Progenitor cell of endocrine pancreas (in vitro differentiated cells): ENCODE results near the gene PRKCQ. TPM values are rescaled to one million over a fixed set of nuclear protein-coding genes. Genes with fewer than 3 reads are reported as not detected.

Experiments
- DNase-seq: peaks from one replicate; pipeline ENCODE4 v3.0.0; 2021; ENCODE audit warnings: low spot score; ENCODE audit not compliant: unreplicated experiment
- H3K27ac Mint-ChIP-seq: 2 replicates; pipeline ENCODE4 v1.8.0; 2021; ENCODE audit warnings: mild to moderate bottlenecking, moderate library complexity, mixed read lengths
- H3K27me3 Mint-ChIP-seq: 2 replicates; pipeline ENCODE4 v1.8.0; 2021; ENCODE audit warnings: mixed read lengths
- H3K36me3 Mint-ChIP-seq: 2 replicates; pipeline ENCODE4 v1.8.0; 2022; ENCODE audit warnings: mixed read lengths; ENCODE audit not compliant: insufficient read depth
- H3K4me1 Mint-ChIP-seq: 2 replicates; pipeline ENCODE4 v1.8.0; 2021; ENCODE audit warnings: low read depth, mixed read lengths
- H3K4me3 Mint-ChIP-seq: 2 replicates; pipeline ENCODE4 v1.8.0; 2021; ENCODE audit warnings: low read depth, mild to moderate bottlenecking, moderate library complexity, mixed read lengths
- H3K9me3 Mint-ChIP-seq: 2 replicates; pipeline ENCODE4 v1.8.0; 2021; ENCODE audit warnings: low read depth, mixed read lengths
- total RNA-seq: library from RNA; stranded (reverse); gene quantifications from 2 replicates; pipeline ENCODE4 v1.2.1, GENCODE V29; 2021
- TF ChIP-seq, protein P1 (sequence below): fragments of 200-600 bp; sonication (generic); IDR thresholded peaks from one replicate; pipeline ENCODE4 v1.5.0; 2021; ENCODE audit warnings: antibody characterized with exemption, mild to moderate bottlenecking; ENCODE audit not compliant: unreplicated experiment

The PRKCQ gene
- total RNA-seq, 1 donor from 2014 or later = 5.6 TPM

DNA sequence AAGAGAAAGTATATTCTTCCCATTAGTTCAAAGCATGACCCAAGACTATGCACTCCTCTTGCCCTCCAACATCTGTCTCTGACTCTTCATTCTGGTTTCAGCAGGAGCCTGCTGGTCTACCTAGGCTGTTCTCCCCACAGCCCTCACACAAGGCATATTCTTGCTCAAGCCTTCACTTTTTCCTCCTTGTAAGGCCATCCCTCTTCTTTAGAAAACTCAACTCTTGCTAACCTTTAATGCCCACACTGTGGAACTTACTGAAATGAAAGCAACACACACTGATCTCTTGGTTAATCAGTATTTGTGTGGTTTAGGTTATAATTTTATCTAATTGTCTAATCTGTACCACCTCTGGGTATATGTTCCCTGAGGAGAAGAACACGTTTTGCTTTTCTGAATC is 75.8 kb downstream of the PRKCQ start:
- Mint-ChIP-seq H3K27me3 (no peaks in the 10 kb centered on the region), H3K36me3 (peaks cover 3% of the 10 kb centered on the region), H3K4me1 (no peaks in the 10 kb centered on the region), H3K27ac (no peak overlapping the region), H3K4me3 (no peak overlapping the region), H3K9me3 (no peaks in the 10 kb centered on the region)
- DNase-seq = no peak
- TF ChIP-seq, protein P1, sequence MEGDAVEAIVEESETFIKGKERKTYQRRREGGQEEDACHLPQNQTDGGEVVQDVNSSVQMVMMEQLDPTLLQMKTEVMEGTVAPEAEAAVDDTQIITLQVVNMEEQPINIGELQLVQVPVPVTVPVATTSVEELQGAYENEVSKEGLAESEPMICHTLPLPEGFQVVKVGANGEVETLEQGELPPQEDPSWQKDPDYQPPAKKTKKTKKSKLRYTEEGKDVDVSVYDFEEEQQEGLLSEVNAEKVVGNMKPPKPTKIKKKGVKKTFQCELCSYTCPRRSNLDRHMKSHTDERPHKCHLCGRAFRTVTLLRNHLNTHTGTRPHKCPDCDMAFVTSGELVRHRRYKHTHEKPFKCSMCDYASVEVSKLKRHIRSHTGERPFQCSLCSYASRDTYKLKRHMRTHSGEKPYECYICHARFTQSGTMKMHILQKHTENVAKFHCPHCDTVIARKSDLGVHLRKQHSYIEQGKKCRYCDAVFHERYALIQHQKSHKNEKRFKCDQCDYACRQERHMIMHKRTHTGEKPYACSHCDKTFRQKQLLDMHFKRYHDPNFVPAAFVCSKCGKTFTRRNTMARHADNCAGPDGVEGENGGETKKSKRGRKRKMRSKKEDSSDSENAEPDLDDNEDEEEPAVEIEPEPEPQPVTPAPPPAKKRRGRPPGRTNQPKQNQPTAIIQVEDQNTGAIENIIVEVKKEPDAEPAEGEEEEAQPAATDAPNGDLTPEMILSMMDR = no peak

DNA sequence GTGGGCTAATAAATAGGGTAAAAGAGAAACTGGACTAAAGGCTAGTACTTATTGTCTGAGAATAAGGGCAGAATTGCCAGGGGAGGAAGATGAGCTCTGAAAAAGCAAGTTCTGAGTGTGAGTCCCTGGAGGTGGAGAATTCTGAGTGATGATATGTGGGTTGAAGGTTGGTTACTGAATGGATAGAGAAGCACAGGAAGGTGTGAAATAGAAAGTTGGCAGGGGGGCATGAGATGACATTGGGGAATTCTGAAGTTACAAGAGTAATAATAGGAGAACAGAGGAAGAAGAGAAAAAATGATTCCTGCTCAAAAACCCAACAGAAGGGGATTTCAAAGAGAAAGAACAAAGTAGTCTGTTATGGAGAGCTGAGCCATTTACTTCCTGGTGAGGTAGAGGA is 76.9 kb downstream of the PRKCQ start:
- H3K9me3 Mint-ChIP-seq = no peaks in the 10 kb centered on the region
- H3K4me1 Mint-ChIP-seq = no peaks in the 10 kb centered on the region
- H3K4me3 Mint-ChIP-seq = no peak overlapping the region
- TF ChIP-seq, protein P1 = no peak
- H3K27ac Mint-ChIP-seq = no peak overlapping the region
- DNase-seq = no peak
- peaks cover 7% of the 10 kb centered on the region for H3K36me3 Mint-ChIP-seq
- H3K27me3 Mint-ChIP-seq = peaks cover 3% of the 10 kb centered on the region

DNA sequence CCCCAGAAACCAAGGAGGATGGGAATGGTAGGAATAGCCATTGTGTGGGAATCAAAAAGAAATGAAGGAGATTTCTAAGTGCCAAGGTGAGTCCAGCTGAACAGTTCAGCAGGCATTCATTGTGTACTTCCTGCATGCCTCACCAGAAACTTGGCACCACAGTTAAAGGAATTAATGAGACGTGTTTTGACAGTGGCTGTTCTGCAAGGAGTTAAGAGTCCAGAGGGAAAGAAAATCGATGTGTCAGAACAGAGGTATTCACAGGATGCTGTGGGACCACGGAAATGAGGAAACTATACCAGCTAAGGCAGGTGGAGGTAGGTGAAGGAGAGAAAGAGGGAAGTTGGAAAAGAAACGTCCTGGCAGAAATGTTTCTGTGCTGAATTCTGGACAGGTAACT is 78.1 kb downstream of the PRKCQ start:
- Mint-ChIP-seq H3K27me3 (peaks cover 3% of the 10 kb centered on the region), H3K4me1 (no peaks in the 10 kb centered on the region), H3K27ac (no peak overlapping the region), H3K9me3 (no peaks in the 10 kb centered on the region), H3K4me3 (no peak overlapping the region), H3K36me3 (peaks cover 7% of the 10 kb centered on the region)
- no peak for DNase-seq
- TF ChIP-seq, protein P1 = no peak

DNA sequence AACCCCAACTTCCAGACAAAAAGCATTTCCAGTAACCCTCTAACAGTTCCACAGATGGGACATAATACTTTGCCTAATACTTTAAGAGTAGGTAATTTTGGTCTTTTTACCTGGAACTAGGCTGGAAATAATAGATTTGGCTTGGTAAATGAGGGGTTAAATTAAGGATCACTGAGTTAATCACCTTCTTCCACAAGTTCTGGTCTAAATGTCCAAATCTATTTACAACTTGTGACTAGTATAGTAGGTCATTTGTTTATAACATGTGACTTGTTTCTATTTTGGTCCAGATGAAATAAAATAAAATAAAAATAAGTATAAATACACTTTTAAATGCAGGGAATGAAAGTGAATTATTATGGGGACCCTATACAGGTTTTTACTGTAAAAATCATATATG is 80.1 kb downstream of the PRKCQ start:
- no peaks in the 10 kb centered on the region for H3K4me1 Mint-ChIP-seq
- no peak for DNase-seq
- H3K4me3 Mint-ChIP-seq = no peak overlapping the region
- TF ChIP-seq, protein P1 = no peak
- peaks cover 3% of the 10 kb centered on the region for H3K27me3 Mint-ChIP-seq
- peaks cover 7% of the 10 kb centered on the region for H3K36me3 Mint-ChIP-seq
- no peak overlapping the region for H3K27ac Mint-ChIP-seq
- H3K9me3 Mint-ChIP-seq = no peaks in the 10 kb centered on the region

DNA sequence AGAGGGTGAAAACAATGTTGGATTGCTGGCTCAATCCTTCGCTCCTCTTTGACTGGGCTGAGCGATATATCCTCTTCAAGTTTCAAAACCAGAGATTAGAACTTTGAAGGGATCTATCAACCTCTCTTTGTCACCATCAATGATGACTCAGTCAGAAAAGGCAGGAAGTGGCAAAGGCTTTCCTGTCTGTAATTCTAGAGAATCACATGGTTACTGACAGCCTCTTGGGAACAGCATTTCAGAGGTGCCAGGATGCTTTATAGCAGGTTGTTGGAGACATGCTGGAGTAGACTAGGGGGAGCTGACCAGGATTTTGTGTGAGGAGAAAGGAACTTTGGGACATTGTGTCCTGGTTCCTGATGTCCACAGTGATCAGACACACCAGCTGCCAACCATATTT is 81.3 kb downstream of the PRKCQ start:
- no peak for DNase-seq
- Mint-ChIP-seq H3K27ac (no peak overlapping the region), H3K36me3 (peaks cover 7% of the 10 kb centered on the region), H3K4me3 (no peak overlapping the region), H3K4me1 (no peaks in the 10 kb centered on the region), H3K9me3 (no peaks in the 10 kb centered on the region), H3K27me3 (peaks cover 3% of the 10 kb centered on the region)
- TF ChIP-seq, protein P1 = no peak

DNA sequence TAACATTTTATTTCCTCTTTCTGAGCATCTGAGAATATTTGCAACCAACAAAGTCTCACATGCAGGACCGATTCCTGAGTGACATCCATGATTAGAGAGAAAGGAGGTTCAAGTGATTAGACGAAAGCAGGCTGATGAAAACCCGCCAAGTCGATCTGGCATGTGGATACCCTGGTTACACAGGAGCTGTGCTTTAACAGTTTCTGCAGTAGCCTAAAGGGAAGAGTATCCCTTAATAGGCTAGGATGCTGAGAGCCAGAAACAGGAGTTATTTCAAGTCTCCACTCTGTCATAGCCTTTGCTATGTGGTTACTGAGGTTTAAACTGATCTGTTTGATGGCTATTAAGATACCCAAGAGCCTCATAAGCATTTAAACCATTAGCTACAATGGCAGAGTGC is 82.5 kb downstream of the PRKCQ start:
- Mint-ChIP-seq H3K9me3 (no peaks in the 10 kb centered on the region), H3K4me3 (no peak overlapping the region), H3K4me1 (no peaks in the 10 kb centered on the region), H3K36me3 (peaks cover 5% of the 10 kb centered on the region), H3K27ac (no peak overlapping the region), H3K27me3 (peaks cover 6% of the 10 kb centered on the region)
- no peak for DNase-seq
- TF ChIP-seq, protein P1 = no peak
